NCI-H1930 (cell line): Measurements from ENCODE around the gene RAVER2.
"Not testable (repeated sequence)": the region's sequence is repeated elsewhere in the genome, so short reads cannot be mapped to it uniquely, and the experiment has no call there.

Experiments used
- DNase-seq, 2 experiments: peaks; one replicate each; lab custom pipeline; 2025; lab: John Stamatoyannopoulos, UW

The RAVER2 gene

DNA sequence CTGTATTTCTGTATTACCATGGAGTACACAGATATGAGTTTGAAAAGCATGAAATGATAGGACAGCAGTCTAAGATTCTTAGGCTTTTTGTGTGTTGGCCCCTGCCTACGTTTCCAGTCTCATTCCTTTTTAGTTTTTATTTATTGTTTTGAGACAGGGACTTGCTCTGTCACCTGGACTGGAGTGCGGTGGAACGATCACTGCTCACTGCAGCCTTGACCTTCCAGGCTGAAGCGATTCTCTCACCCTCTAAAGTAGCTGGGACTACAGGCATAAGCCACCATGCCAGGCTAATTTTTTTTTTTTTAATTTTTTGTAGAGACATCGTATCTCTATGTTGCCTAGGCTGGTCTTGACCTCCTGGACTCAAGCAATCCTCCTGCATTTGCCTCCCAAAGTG lies 3.8 kb downstream of the RAVER2 start:
- DNase-seq: no peak

DNA sequence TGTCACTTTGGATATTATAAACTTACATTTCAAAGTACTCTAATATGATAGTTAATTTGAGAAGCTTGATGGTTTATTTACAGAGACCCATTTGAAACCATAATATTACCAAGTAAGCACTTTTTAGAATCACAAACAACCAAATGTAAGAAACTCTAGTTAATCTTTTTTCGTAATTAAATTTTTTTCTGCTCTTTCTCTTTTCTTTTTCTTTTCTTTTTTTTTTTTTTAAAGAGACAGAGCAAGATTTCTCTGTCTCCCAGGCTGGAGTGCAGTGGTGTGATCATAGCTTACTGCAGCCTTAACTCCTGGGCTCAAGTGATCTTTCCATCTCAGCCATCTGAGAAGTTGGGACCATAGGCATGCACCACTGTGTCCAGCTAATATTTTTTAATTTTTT lies 5.2 kb downstream of the RAVER2 start:
- no peak for DNase-seq

DNA sequence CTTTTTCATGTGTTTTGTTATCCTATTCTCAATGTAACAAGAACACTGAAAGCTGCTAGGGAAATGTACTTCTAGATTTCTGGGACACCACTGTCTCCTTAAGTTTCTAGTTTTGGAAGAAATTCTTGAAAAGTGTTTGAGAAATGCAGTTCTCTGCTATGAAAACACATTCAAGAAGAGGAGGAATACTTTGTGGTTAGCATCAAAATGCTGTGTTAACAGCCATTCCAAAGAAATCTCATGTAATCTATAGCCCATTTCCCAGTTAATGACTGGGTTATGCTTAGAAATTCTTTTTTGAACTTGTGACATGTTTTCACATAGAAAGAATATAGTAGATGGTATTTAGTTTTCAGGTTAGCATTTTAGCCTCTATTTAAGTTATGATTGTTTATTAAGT lies 6.0 kb downstream of the RAVER2 start:
- DNase-seq: no peak

DNA sequence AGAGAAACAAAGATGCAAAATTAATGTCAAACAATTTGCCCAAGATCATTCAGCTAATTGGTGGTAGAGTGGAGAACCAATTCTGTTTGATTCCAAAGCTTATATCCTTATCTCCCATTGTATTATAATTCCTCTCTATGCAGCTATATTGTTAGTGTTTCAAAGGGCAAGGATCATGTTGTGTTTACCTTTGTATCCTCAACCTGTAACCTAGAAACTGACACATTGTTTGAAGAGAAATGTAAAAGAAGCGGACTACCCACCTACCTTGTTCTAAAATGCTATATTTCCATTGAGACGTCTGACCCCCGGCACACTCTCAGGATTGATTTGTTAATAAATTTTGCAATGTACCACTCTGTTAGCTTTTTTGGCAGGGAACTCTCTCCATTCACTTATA lies 9.3 kb downstream of the RAVER2 start:
- DNase-seq: no peak

DNA sequence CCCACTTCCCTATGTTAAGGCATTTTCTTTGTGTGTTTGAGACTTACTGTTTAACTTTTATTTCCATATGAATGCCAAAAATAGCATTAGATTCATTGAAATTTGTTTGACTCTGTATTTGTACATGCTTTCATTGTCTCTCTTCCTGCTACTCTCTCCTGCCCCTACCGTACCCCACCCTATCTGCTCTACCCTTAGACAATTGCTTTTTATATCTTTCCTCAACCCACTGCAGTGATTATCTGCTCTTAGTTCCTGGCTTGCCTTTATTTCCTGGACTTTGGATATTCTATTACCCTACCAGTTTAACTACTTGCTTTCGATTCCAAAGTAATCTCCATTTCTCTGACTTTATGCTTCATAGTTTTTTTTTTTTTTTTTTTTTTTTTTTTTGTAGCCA lies 10.5 kb downstream of the RAVER2 start:
- DNase-seq: no peak

DNA sequence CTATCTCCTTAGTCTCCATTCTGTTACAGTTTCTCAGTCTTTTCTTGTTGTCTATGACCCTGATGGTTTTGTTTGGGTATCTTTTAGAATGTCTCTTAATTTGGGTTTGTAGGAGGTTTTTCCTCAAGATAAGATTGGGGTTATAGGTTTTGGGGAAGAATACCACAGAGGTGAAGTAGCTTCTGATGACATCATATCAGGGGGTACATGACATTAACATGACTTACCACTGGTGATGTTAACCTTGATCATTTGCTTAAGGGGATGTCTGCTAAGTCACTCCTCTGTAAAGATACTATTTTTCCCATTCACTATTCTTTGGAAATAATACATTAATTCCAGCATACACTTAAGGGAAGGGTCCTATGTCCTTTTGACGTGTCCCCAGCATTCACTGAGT lies 11.9 kb downstream of the RAVER2 start:
- no peak for DNase-seq

DNA sequence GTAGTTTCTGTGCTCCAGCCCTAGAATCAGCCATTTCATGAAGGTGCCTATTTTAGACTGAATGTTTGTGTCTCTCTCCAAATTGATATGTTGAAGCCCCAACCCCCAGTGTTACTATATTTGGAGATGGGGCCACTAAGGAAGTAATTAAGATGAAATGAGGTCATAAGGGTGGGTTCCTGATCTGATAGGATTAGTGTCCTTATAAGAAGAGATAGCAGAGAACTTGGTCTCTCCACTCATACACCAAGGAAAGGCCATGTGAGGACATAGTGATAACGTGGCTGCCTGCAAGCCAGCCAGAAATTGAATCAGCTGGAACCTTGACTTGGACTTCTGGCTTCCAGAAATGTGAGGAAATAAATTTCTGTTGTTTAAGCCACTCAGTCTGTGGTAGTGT lies 12.3 kb downstream of the RAVER2 start:
- DNase-seq: no peak

DNA sequence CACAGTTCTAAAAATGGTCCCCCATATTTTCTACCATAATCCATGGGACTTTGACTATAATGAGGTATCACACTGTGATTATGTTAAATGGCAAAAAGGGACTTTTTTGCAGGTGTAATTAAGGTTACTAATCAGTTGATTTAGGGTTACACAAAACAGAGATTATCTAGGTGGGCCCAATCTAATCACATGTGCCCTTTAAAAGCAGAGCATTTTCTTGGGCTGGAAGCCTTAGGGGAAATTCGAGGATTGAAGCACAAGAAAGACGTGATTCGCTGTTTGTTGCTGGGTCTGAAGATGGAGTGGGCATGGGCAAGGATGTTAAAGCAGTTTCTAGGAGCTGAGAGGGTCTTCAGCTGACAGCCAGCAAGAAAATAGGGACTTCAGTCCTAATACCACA lies 13.4 kb downstream of the RAVER2 start:
- no peak for DNase-seq

DNA sequence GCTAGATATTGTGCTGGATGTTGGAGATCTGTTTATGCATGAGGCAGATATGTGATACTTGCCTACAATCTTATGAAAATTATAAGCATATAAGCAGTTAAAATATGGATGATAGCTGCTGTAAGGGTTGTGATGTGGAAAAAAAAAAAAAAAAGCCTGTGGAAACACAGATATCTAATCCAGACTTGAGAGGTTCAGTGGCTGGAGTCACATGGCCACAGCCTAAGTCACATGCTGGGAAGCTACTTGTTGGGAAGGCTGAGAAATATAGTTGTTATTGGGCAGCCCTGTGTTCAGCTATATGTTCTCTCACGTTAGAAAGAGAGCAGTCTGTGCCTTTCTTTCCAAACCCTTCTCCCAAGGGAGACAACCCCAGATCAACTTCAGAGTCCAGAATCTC lies 15.1 kb downstream of the RAVER2 start:
- no peak for DNase-seq

DNA sequence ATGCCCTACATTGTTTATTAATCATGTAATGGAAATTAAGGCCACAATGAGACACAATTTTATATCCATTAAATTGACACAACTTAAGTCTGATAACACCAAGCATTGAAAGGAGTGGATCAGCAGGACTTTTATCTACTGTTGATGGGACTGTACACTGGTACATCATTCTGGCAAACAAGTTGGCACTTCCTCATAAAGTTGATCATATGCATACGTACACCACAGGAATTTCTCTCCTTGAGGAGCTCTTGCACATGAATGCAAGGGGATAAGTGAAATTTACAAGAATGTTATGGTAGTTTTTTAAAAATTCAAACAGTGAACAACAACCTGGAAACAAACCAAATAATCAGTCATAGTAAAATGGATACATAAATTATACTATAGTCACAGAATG lies 20.1 kb downstream of the RAVER2 start:
- no peak for DNase-seq

DNA sequence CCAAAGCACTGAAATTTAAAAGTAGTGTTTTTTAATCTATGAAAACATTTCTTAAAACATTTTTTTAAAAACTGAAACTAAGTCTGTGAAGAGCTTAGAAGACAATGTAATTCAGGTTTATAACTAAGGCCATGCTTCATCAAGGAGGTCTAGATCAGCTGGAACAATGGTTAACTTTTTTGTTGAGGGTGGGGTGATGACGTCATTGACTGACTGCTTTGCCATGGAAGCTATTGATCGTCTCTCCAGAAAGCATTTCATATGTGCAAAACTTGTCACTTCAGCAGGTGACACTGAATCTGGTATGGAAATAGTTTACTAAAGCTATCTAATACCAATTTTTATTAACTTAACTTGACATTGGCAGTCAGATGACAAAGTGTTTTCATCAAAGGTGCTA lies 21.0 kb downstream of the RAVER2 start:
- DNase-seq: no peak

DNA sequence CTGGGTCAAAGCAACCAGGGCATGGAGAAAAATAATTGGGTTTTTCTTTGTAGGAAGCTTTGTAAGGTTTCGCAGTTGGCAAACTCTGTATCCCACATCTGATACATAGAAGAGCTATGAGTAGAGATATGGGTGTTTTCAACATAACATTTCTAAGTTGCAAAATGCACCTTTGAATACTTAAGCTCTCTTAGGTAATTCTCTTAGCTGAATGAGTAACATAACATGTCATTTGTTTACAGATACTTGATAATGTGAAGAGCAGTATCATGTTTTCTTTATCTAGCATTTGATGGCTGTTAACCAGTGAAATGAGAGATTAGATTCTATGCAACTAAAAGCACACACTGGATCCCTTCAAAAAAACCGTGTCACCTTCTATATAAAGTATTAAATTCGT lies 21.6 kb downstream of the RAVER2 start:
- DNase-seq: no peak

DNA sequence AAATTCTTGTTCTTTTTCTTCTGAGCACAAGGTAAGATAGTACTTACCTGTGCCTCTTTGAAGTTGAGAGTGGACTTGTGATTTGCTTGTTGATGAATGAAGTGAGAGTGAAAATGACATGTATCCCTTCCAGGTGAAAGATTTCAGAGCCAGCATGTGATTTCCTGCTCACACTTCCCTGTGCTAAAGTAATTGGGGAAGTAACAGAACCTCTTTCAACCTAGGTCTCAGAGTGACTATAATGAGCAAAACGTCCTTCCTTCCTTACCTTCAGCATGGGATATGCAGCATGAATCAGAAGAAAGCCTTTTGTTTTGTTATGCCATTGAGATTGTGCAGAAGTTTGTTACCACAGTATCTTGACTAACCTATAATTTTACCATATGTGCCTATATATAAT lies 24.6 kb downstream of the RAVER2 start:
- no peak for DNase-seq

DNA sequence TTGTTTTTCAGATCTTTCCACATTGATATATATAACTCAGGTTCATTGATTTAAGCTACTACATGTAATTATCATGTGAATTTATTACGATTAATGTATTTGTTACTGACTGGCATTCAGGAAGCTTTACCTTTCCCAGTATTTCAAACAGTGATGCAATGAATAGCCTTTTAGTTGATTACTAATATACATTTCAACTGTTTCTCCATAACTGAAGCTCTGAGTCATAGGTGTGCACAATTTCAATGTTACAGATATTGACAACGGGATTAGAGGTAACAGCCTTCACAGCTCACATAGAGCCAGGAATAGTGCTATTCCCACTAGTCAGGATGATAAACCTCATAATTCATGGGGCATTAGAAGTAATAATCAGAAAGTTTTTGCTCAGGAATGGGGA lies 25.1 kb downstream of the RAVER2 start:
- DNase-seq: no peak

DNA sequence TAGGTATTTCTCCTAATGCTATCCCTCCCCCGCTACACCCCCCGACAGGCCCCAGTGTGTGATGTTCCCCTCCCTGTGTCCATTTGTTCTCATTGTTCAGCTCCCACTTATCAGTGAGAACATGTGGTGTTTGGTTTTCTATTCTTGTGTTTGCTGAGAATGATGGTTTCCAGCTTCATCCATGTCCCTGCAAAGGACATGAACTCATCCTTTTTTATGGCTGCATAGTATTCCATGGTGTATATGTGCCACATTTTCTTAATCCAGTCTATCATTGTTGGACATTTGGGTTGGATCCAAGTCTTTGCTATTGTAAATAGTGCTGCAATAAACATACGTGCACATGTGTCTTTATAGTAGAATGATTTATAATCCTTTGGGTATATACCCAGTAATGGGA lies 28.4 kb downstream of the RAVER2 start:
- DNase-seq: not testable (repeated sequence)

DNA sequence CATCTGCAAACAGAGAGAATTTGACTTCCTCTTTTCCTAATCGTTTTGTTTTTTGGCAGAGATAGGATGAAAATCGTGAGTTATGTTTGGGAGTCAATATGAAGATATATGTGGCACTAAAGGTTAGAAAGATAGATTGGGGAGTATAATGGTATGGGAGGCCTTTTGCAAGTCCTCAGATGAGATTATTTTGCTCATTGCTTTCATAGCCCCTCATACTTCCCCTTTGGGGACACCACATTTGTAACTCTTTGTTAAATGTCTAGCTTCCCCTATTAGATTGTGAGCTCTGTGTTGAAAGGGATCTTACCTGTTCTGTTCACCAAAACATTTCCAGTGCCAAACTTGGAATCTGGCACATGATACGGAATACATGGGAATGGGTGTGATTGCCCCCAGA lies 30.2 kb downstream of the RAVER2 start:
- DNase-seq: no peak

DNA sequence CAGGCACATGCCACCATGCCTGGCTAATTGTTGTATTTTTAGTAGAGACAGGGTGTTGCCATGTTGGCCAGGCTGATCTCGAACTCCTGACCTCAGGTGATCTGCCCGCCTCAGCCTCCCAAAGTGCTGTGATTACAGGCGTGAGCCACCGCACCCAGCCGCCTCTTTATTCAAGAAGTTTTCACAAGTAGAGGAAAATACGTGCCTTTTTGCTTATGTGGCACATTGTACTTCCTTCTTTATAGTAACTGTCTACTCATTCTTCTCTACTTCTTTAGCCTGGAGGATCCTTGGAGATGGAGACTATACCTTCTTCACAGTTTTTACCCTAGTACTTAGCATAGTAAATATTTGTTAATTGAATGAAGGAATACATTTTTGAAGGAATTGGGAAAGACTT lies 37.2 kb downstream of the RAVER2 start:
- DNase-seq: not testable (repeated sequence)

DNA sequence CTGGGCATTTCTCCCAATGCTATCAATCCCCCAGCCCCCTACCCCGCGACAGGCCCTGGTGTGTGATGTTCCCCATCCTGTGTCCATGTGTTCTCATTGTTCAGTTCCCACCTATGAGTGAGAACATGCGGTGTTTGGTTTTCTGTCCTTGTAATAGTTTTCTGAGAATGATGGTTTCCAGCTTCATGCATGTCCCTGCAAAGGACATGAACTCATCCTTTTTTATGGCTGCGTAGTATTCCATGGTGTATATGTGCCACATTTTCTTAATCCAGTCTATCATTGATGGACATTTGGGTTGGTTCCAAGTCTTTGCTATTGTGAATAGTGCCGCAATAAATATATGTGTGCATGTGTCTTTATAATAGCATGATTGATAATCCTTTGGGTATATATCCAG lies 38.0 kb downstream of the RAVER2 start:
- DNase-seq: not testable (repeated sequence)

DNA sequence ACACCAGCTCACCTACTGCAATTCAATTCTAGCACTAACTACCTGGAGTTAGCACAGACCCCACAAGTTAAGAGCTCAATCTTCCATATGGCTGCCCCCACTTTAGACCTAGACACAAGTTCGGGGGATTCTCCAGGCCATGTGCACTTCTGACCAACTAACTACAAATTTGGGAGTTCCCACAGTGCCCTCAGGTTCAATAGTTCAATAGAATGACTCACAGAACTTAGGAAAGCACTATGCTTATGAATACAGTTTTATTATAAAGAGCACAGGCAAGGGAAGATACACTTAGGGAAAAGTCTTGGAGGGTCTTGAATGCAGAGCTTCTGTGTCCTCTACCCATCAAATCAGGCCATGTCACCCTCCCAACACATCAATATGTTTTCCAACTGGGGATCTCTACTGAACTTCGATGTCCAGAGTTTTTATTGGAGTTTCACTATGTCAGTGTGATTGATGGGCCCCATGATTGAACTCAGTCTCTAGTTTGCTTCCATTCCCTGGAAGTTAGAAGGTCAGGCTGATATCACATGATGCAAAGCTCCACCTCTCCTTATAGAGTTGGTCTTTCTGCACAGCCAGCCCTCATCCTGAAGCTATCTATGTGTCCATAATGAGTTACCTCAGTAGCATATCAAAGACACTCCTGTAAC lies 46.1 kb downstream of the RAVER2 start:
- DNase-seq: no peak

DNA sequence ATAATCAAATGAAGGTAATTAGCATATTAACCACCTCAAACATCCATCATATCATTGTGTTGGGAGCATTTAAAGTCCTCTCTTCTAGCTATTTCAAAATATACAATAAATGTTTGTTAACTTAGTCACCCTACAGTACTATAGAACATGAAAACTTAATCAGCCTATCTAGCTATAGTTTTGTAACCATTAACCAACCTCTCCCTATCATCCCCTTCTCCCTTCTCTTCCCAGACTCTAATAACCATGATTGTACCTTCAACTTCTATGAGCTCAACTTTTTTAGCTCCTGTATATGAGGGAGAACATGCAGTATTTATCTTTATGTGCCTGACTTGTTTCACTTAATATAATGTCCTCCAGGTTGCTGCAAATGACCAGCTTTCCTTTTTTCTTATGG lies 54.0 kb downstream of the RAVER2 start:
- no peak for DNase-seq

DNA sequence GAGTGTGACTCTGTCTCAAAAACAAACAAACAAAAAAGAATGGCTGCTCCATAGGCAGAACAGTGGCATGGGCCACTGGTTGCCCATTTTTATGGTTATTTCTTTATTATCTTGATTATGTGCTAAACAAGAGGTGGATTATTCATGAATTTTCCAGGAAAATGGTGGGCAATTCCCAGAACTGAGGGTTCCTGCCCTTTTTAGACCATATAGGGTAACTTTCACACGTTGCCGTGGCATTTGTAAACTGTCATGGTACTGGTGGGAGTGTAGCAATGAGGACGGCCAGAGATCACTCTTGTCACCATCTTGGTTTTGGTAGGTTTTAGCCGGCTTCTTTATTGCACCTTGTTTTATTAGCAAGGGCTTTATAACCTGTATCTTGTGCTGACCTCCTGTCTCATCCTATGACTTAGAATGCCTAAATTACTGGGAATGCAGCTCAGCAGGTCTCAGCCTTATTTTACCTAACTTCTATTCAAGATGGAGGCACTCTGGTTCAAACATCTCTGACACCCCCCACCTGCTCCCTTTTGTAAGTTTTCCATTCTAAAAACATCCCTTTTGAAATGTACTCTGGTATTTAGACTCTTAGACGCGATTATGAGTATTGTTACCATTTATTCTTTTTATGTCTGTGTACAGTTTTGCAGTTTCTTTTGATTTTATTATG lies 57.1 kb downstream of the RAVER2 start:
- no peak for DNase-seq

DNA sequence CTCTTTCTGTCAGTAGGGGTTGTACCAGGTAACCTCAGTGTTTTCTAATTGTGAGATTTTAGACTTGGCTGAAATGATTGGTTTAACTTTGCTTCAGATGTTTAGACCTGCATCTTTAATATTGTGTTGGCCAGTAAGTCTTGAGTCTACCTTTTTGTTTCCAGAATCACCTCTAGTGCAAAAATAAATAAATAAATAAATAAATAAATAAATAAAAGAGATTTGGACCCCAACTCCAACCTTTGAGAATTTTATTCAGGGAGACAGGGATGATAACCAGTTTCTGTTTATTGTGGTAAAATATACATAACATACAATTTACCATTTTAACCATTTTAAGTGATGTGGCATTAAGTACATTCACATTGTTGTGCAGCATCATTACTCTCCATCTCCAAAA lies 64.4 kb downstream of the RAVER2 start:
- DNase-seq: no peak

DNA sequence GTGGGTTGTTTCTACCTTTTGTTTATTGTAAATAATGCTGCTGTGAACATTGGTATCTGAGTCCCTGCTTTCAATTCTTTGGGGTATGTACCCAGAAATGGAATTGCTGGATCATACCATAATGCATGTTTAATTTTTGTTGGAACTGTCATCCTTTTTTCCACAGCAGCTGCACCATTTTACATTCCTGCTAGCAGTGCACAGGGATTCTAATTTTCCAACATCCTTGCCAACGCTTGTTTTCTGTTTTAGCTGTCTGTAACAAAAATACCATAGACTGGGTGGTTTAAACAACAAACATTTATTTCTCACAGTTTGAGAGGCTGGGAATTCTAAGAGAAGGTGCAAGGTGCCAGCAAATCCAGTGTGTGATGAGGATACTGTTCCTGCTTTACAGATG lies 65.1 kb downstream of the RAVER2 start:
- DNase-seq: no peak

DNA sequence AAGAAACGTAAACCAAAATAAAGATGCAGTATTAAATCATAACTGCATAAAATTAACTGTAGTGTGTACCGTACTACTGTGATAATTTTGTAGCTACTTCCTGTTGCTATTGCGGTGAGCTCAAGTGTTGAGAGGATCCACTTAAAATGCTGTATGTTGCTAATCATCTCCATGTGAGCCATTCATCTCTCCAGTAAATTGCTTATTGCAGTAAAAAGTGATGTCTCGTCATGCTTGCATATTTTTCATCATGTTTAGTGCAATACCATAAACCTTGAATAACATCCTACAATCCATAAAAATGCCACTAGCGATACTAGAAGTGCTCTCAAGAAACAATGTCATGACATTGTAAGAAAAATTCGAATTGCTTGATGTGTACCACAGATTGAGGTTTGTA lies 66.3 kb downstream of the RAVER2 start:
- no peak for DNase-seq
